Measurements from ENCODE around the gene IL11RA. TPM values are rescaled to one million over a fixed set of nuclear protein-coding genes. Genes with fewer than 3 reads are reported as not detected.

The IL11RA gene
- total and polyA plus RNA-seq, 2 donors (not counting 3 experiments of a cell fraction or from before 2014, with no cell fraction given): 15.3 to 18.6 TPM

GRCh38 chr9:34627716-34628655 lies 24.0 kb upstream of the IL11RA start:
- Histone ChIP-seq H2AFZ (ENCODE audit: low read depth, low read length) (no peak overlapping the region), H3K4me3 (replicated peaks in 1 of 3; ENCODE audit: insufficient read depth in 1 of 3, low read depth in 1 of 3, low read length in 3 of 3) (no peak overlapping the region), H3K36me3 (ENCODE audit: control insufficient read depth in 2 of 2, extremely low read depth in 1 of 2, insufficient read depth in 2 of 2, low read length in 2 of 2) (no peaks in the 10 kb centered on the region), H3K9me3 (replicated peaks; ENCODE audit: control insufficient read depth, insufficient read depth, low read length) (no peaks in the 10 kb centered on the region), H4K20me1 (replicated peaks; ENCODE audit: control insufficient read depth, extremely low read depth, insufficient read depth, low read length) (no peaks in the 10 kb centered on the region), H3K27ac (ENCODE audit: insufficient read depth, low read depth, low read length) (no peak overlapping the region), H3K9me1 (replicated peaks; ENCODE audit: control insufficient read depth, extremely low read depth, insufficient read depth, low read length) (no peaks in the 10 kb centered on the region), H3K4me1 (ENCODE audit: control insufficient read depth, extremely low read depth, insufficient read depth, low read length) (peaks cover 7% of the 10 kb centered on the region), H3K9ac (replicated peaks; ENCODE audit: extremely low read depth, insufficient read depth, low read length) (no peak overlapping the region), H3K4me2 (ENCODE audit: insufficient read depth, low read length) (no peak overlapping the region), H3K27me3 (ENCODE audit: control insufficient read depth in 2 of 2, insufficient read depth in 2 of 2, low read length in 2 of 2) (peaks cover 71 to 82% of the 10 kb centered on the region in 2 experiments), H3K79me2 (ENCODE audit: control insufficient read depth, insufficient read depth, low read length) (no peaks in the 10 kb centered on the region)
- ChIA-PET POLR2A (no interaction called here), CTCF (interaction anchor here (1.0 kb wide), 1 partner anchor 14 kb away, joined by 3 read pairs; no protein-coding TSS in a partner anchor)
- FAIRE-seq: no peak
- no TSS peak for BruUV-seq (replicated peaks)
- DNase-seq (ENCODE audit: low read depth, low spot score): no peak
- intact Hi-C loops (cut with micrococcal nuclease): no loop called here
- TF ChIP-seq POLR2AphosphoS5 (IDR thresholded peaks at IDR 0.05; ENCODE audit: insufficient read depth, low read depth, low read length): no peak
- no peak for TF ChIP-seq FOS (IDR thresholded peaks at IDR 0.05; ENCODE audit: borderline replicate concordance, insufficient read depth, low read length)
- no peak for TF ChIP-seq CTCF (IDR thresholded peaks at IDR 0.05; ENCODE audit: extremely low read depth in 1 of 2, insufficient read depth in 1 of 2, low read depth in 1 of 2, low read length in 2 of 2)
- no peak for TF ChIP-seq POLR2A (IDR thresholded peaks at IDR 0.05; ENCODE audit: low read depth, low read length)
- dilution Hi-C loops (cut with MboI; ENCODE audit: extremely low pct_ligation_motif_present, low sequenced_read_pairs): no loop called here
